ENCODE results near the gene IPO9.
"Not testable (repeated sequence)": the region's sequence is repeated elsewhere in the genome, so short reads cannot be mapped to it uniquely, and the experiment has no call there.

IPO9 gene

DNA sequence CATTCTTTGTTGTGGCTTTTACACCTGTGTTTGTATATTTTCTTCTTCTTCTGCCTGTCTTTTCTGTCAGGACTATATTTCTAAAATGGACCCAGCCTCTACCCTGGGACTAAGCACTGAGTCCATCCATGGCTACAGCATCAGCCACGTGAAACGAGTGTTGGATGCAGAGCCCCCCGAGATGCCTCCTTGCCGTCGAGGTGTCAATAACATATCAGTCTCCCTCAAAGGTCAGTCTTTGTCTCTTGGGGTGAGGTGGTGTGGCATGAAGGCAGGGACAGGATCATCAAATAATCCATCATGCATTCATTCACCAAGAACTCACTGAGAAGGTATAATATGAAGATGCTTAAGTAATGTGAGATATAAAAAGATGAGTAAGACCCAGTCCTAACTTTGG is 19.1 kb upstream of the IPO9 start:
- no peak for DNase-seq (ENCODE audit: low read depth)

DNA sequence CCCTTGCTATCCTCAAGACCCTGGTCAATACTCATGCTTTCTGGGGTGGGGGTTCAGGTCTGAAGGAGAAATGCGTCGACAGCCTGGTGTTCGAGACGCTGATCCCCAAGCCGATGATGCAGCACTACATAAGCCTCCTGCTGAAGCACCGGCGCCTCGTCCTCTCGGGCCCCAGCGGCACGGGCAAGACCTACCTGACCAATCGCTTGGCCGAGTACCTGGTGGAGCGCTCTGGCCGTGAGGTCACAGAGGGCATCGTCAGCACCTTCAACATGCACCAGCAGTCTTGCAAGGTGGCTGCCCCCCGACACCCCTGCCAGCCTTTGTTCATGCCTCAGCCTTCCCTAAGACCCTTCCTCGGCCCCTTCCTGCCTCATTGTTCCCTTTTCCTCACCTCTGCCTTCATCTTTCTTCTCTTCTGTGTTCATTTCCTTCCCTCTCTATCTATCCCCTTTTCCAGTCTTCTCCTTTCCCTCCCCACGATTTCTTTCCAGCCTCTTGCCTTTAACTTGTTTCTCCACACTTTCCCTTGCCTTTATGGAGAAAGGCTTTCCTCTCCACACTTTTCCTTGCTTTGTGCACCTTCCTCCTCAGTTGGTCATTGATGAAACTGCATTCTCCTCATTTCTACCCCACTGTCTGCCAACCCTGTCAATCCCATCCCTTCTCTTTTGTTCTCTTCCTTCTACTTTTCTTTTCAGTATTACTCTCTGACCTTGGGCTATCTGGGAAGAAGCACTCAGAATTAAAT is 18.3 kb upstream of the IPO9 start:
- DNase-seq (ENCODE audit: low read depth) = no peak

GRCh38 chr1:201813226-201813625 is 15.7 kb upstream of the IPO9 start:
- DNase-seq (ENCODE audit: low read depth) = no peak

GRCh38 chr1:201816309-201816854 is 12.6 kb upstream of the IPO9 start:
- no peak for DNase-seq (ENCODE audit: low read depth)

DNA sequence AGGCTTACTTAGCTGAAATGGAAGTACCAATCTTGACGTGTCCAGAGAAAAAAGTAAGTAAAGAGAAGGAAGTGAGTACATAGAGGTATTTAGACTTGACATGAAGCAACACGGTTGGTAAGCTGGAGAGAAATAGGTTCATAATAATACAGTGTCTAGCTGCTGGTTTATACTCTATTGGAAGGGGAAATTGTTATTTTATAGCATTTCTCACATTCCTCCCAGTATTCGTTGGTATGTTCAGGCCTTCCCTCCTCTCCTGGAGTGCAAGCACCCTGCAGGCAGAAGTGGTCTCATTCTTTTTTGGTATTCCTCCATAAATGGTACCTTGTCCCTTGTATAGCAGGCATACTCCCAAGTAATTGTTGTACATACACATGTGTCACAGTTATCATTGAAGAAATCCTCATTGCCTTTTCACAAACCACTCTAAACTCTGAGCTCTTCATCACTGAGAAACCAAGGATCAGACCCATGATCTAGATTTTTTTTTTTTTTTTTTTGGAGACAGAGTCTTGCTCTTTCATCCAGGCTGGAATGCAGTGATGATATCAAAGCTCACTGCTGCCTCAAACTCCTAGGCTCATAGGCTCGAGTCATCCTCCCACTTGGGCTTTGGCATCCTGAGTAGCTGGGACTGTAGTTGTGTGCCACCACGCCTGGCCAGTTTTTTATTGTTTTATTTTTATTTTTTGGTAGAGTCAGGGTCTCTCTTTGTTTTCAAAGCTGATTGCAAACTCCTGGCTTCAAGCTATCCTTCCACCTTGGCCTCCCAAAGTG is 9.8 kb upstream of the IPO9 start:
- no peak for DNase-seq (ENCODE audit: low read depth)

- DNase-seq (ENCODE audit: low read depth) = no peak
Observed at GRCh38 chr1:201820413-201820812, 8.5 kb upstream of the IPO9 start.

GRCh38 chr1:201825245-201825644 is 3.7 kb upstream of the IPO9 start:
- no peak for DNase-seq (ENCODE audit: low read depth)

- DNase-seq (ENCODE audit: low read depth) = no peak
Observed at GRCh38 chr1:201826830-201827229, 2.1 kb upstream of the IPO9 start.

GRCh38 chr1:201827321-201828216 is 1.4 kb upstream of the IPO9 start:
- DNase-seq (ENCODE audit: low read depth) = no peak

GRCh38 chr1:201828217-201828819 is 639 bp upstream of the IPO9 start:
- DNase-seq (ENCODE audit: low read depth) = no peak

GRCh38 chr1:201831371-201831770 is 2.4 kb downstream of the IPO9 start:
- DNase-seq (ENCODE audit: low read depth) = no peak

DNA sequence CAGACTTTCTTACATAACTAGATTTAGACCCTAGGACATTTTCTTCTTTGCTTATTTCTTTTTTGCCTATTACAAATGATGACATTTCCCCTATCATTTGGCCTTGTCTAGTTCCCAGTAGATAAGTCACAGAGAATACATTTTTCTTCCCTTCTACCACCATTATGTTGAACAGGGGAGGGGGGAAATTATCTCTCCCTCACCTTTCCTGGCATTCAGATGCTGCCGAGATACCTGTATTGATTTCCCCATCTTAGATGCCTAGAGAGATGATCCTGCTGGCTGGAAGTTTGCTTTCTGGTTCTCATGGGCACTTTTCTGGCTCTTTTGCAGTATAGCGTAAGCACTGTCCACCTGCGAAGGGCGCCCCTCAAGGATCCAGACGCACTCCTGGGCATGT is 5.7 kb downstream of the IPO9 start:
- no peak for DNase-seq (ENCODE audit: low read depth)

- DNase-seq (ENCODE audit: low read depth) = no peak
Observed at GRCh38 chr1:201838381-201838780, 9.4 kb downstream of the IPO9 start.

- DNase-seq (ENCODE audit: low read depth) = not testable (repeated sequence)
Observed at GRCh38 chr1:201839089-201839488, 10.1 kb downstream of the IPO9 start.

DNA sequence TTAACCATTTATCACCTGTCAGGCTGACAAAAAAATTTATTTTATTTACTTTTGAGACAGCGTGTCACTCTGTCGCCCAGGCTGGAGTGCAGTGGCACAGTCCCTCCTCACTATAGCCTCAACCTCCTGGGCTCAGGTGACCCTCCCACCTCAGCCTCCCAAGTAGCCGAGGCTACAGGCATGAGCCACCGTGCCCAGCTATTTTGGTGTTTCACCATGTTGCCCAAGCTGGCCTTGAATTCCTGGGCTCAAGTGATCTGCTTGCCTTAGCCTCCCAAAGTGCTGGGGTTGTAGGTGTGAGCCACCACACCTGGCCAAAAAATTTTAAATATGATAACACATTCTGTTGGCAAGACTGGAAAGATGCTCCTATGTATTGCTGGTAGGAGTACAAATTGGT is 11.1 kb downstream of the IPO9 start:
- DNase-seq (ENCODE audit: low read depth) = no peak

GRCh38 chr1:201840490-201840889 is 11.5 kb downstream of the IPO9 start:
- DNase-seq (ENCODE audit: low read depth) = no peak

DNA sequence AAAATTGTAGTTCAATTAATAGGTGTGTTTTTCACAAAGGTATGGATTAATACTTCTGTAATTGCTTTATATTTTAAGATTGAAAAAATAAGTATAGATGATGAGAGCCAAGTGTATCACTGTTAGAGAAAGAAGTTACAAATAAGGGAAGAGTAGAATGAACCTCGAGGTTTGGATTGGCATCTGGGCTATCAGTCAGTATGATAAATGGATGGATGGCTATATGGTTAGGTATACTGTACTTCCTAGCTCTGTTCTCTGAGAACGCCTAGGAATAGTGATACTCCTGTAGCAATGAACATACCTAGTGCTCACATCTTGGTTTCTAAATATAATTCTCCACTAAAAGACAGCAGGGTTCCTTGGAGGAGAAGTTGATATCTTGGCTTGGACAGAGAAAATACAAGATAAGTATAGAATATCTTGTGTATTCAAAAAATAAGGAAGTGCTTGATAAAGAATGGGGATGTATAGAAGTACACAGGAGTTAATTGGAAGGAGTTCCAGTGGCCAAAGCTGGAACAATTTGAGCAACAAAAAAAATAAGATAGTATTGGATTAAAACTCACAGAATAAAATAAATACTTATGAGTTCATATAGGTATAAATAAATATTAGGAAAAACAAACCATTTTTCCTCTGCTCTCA is 12.4 kb downstream of the IPO9 start:
- DNase-seq (ENCODE audit: low read depth) = no peak

DNA sequence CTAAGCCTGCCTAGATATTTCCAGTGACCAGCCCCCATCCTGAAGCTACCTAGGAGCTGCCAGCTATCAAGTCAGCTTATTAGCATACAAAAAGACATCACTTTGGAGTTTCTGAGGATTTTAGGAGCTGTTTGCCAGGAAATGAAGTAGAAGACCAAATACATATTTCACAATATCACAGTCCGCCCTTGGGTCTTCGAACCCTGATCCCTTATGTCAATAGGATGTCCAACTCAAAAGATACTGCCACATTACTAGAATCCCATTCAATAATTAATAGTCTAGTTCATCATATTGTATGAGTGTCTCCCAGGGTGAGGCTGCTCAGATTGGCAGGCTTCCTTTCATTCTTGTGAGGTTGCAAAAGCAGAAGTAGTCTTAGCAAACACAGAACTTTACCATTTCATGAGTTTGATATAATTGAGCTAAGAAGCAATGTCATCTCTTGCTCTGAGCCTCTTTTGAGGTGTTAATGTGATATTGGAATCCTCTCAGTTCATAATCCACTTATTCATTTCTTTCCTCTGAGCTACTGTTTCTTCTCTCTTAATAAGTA is 13.6 kb downstream of the IPO9 start:
- DNase-seq (ENCODE audit: low read depth) = no peak

DNA sequence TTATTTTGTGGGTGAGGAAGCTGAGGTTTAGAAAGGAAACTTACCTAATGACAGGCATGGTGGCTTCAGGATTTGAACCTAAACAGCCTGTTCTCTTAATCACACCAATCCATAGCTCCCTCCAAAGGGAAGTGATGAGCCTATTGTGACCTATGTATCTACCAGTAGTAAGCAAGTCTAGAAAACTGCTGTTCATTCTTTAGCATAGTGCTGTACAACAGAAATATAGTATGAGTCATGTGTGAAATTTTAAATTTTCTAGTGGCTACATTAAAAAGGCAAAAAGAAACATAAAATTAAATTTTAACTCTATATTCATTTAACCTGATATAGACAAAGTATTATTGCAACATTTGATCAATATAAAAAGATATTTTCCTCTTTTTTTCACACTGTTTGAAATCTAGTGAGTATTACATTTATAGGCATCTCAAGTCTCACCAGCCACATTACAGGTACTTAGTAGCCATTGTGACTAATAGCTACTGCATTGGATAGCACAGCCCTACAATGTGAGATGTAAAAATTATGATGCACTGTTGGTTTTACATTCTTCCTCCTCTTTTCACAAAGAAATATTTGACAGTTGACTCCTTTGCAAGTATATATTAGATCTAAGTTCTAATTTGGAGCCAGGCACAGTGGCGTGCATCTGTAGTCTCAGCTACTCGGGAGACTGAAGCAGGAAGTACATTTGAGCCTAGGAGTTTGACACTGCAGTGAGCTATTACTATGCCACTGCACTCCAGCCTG is 16.6 kb downstream of the IPO9 start:
- no peak for DNase-seq (ENCODE audit: low read depth)

DNA sequence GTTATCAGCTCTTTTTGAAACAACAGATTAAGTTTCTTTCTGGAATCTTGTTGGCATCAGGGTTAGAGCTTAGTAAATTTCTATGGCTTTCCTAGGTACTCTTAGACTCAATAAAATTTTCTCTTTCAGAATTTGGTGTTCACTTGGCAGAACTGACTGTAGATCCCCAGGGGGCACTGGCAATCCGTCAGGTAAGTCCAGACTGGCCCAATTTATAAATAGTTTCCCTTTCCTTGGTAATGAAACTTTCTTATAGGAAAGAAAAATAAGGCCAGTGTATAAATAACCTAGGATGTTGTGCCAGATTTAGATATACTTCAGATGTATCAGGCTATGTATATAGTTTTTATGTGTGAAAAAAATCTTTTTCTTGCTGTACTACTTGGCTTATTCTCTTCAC is 18.2 kb downstream of the IPO9 start:
- DNase-seq (ENCODE audit: low read depth) = no peak
